ENCODE results near the gene RHEB.

RHEB gene

DNA sequence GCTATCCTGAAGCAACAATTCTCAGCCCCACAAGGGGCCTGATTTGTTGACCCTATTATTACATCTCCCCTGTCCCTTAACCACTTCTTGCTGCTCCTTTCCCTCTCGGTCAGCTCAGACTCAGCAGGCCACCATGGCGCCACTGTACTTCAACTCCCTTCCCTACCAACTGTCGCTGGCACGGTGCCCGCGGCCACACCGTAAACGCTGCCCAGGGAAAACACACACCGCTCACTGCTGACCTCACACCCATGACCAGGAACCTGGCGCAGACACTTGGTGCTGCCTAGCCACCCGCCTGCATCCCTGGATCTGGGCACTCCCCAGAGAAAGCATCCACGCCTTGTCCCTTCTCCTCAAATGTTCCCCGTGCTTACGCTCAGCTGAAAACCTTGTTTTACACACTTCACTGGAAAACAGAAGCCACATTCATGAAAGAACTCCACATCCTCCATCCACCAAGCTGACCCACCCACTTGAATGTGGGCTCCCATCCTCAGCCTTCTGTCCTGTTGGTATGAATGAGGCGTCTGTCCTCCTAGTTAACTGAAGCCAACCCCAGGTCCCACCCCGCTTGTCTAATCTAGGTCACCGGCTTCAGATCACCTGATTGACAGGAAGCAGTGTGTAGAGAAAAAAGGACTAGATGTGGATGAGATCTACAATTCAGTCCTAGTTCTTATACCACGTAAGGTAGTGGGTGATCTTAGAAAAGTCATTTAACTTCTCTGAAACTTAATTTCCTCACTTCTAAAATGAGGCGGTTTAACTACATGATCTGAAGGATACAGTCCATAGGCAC lies 51.3 kb downstream of the RHEB start:
- DNase-seq, result no peak

DNA sequence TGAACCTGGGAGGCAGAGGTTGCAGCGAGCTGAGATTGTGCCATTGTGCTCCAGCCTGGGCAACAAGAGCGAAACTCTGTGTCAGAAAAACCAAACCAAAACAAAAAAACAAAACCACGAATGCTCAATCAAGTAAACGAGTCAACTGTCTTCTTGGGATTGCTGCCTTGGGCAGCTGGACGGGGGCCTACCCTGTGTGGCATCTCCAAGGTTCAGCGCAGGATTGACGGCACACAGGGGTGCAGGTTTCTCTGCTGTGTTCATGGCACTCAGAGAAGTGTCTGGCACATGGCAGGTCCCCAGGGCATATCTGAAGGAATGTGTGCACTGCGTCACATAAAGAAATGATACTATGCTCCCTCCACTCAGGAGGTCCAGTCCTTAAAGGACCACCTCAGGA lies 54.5 kb downstream of the RHEB start:
- DNase-seq, result no peak

DNA sequence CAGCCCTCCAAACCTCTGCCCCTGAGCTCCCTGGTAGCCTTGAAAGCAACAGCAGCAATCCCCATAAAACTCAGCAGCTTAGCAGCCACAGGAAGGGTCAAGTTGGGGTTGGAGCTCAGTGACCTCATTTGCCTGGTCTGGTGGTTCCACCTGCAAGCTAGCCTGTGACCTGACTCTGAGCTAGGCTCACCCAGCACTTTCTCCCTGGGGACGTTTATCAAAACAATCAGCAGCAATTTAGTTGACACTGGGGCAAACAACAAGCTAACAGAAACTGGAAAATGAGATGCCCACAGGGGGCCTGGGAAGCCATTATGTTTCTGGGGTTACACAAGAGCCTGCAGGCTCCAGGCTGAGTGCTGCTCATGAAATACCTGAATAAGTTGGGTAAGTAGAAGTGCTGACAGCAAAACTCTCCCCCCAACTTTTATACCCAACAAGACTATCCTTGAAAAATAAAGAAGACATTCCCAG lies 57.4 kb downstream of the RHEB start:
- DNase-seq, result no peak

DNA sequence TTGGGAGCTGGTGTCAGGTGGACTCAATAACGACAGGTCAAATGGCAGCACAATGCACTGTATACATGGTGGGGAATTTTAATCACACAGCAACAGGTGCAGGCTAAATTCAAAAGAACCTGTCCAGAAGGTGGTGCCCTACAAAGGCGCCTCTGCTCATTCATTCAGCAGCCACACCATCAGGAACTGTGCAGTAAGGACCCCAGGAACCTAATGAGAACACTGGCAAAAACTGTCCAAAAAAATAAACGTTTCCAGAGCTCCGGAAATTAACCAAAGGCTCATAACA lies 57.8 kb downstream of the RHEB start:
- DNase-seq, result no peak

DNA sequence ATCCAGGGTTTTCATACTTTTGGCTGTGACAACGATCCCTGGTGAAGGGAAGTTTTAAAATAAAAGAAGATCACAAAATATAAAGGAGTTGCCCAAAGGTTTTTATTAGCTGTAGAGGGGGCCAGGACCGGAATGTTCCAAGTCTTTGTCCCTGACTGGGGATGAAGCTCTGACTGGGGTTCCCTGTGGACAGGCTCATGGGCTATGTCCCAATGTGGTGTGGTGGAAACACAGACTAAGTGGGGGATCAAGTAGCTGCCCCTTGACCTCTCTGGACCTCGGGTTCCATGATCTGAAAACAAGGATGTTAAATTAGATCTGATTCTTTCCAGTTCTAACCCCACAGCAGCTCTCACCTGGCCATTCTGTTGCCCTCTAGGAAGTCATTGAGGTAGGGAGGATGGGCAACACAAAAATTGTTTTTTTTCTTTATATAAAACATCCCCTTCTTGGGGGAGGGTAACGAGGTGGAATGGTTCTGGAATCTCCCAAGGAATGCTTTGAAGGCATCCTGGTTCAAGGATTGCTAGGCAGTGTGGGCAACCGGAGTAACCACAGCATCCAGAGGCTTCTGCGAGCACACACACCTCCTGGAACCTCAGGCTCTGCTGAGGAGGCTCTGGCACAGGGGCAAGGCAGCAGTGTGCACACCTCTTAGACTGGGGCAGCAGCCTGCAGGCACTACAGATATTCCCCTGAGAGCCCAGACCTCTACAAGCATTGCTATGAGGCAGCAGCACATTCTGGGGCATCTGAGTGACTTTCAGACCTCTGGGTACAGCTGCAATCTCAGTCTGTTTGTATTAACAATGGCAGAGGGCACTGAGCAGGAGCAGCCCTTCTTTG lies 58.4 kb downstream of the RHEB start:
- no peak for DNase-seq

DNA sequence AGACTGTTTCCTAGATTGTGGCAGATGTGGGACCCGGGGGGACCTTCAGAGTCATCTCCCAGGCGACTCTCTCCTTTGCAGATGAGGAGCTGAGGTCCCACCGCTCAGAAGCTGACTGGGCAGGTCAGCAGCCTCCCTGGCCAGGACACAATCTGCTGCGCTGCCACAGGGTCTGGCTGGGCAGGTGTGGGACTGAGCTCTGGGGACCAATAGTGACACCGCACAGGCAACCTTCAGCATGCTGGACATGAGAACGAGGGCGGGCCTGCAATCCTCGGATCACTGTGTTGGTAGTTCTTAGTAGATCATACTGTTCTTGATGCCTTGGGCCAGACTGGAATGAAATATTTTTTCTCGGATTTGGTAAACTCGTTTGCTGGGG lies 59.2 kb downstream of the RHEB start:
- DNase-seq, result no peak

DNA sequence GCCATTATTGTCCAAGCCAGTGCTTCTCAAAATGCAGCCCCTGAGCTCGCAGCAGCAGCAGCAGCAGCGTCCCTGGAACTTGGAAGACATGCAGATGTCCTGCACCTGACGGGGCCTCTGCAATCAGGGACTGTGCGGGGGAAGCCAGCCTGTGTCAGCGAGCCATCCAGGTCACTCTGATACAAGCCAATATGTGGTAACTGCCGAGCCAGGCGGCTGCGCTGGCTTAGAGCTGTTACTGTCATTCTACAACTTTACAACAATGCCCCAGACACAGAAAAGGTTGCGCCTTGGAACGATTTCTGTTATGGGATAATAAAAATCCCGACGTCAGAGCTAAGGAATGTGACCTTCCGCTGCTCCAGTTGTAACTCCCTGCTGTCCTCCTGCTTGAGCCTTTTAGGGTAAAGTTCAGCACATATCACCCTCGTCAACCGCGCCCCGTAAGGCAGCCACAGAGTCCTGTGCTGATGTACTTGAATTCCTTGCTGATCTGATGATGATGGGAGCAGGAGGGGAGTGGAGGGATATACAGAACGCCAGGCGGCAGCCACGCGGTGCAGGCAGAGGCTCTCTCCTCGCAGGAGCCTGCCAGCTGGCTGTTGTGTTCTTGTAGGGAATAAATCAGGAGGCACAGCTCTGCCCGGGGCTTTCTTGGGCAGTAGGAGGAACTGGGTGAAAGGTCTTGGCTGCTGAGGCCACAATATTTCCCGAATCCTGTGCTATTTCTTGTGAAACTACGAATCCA lies 59.8 kb downstream of the RHEB start:
- no peak for DNase-seq

DNA sequence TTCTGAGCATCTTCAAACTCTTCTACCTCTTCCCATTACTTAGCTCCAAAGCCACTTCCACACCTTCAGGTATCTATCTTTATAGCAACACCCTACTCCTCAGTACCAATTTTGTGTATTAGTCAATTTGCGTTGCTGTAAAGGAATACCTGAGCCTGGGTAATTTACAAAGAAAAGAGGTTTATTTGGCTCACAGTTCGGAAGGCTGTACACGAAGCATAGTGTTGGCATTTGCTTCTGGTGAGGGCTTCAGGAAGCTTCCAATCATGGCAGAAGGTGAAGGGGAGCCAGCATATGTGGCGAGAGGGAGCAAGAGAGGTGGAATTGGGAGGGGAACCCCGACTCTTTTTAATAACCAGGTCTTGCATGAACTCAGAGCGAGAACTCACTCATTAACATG lies 62.2 kb downstream of the RHEB start:
- DNase-seq, result no peak

DNA sequence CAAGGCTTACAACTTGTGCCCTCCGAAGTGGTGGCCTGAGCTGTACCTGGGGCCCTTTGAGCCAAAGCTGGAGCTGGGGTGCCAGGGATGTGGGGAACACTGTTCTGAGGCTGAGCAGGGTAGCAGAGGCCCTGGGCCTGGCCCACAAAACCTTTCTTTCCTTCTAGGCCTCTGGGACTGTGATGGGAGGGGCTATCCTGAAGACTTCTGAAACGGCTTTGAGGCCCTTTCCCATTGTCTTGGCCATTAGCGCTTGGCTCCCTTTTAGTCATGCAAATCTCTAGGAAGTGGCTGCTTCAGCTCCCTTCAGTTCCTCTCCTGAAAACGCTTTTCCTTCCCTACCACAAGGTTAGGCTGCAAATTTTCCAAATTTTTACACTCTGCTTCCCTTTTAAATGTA lies 62.9 kb downstream of the RHEB start:
- DNase-seq, result no peak

DNA sequence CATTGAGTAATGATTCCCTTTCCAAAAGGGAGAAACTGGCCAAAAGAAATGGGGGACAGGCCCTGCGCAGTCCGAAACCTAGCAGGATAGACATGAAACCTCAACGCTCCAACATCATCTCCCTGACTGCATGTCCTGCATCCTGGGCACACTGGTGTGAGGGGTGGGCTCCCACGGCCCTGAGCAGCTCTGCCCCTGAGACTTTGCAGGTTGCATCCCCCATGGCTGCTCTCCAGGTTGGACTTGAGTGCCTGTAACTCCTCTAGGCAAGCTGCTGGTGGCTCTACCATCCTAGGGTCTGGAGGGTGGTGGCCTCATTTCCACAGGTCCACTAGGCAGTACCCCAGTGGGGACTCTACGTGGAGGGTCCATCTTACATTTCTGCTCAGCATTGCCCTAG lies 63.4 kb downstream of the RHEB start:
- no peak for DNase-seq

DNA sequence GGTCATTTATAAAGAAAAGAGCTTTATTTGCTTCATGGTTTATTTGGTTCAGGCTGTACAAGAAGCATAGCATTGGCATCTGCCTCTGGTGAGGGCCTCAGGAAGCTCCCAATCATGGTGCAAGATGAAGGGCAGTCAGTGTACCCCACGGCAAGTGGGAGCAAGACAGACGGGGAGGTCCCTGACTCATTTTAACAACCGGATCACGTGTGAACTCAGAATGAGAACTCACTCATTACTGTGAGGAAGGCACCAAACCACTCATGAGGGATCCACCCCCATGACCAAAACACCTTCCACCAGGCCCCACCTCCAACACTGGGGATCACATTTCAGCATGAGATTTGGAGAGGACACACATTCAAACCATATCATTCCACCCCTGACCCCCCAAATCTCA lies 64.0 kb downstream of the RHEB start:
- no peak for DNase-seq

DNA sequence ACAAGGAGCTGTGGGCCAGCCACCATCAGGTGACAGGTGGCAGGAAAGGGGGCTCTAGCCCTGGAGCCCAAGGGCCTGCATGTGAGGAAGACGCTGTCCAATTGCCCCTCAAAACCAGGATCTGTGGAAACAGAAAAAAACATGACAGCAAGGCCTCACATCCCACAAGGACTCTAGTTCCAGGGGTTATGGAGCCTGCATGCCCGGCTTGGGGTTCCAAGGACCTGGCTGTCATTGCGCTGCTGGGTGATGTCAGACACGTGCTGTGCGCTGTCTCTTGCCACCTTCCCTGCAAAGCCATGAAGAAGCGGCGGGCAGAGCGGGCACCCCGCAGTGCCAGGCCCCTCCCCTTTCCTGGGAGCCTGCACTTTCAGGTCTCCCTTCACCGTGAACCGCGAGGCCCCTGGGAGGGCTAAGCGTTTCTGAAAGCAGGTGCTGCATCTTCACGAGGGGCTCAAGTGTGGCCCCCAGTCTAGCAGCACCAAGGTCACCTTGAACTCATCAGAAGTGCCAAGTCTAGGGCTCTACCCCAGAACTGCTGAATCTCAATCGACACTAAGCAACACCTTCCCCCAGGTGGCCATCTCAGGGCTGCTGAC lies 64.7 kb downstream of the RHEB start:
- no peak for DNase-seq

DNA sequence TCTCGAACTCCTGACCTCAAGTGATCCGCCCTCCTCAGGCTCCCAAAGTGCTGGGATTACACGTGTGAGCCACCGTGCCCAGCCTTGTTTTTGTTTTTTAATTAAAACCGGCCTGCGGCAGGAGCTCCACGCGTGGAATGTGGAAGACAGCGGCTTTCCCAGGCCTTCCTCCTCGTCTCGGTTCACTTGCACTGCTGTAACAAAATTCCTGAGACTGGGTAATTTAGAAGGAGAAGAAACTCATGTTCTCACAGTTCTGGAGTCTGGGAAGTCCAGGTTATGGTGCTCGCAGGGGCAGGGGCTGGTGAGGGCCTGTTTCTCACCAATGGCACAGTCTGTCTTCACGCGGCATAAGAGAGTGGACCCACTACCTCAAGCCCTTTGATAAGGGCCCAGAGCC lies 65.4 kb downstream of the RHEB start:
- no peak for DNase-seq

DNA sequence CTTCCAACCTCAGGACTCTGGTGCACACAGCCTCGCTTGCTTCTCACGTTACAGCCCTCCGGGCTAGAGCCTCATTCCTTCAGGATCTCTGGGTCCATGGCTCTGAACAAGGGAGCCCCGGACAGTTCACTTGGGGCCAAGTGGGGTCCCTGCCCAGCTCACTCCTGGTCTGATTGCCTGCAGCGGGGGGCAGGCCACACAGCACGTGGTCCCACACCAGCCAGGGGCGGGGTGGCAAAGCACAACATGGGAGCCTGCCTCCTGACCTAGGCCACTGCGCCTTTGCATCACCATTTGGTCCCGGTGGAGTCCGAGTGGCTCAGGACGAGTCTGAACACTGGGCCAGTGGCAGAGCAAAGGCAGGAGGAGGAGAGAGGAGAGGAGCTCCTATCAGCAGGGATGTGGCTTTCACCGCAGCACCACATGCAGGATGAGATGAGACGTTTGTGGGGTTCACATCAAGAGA lies 66.3 kb downstream of the RHEB start:
- DNase-seq, result no peak

DNA sequence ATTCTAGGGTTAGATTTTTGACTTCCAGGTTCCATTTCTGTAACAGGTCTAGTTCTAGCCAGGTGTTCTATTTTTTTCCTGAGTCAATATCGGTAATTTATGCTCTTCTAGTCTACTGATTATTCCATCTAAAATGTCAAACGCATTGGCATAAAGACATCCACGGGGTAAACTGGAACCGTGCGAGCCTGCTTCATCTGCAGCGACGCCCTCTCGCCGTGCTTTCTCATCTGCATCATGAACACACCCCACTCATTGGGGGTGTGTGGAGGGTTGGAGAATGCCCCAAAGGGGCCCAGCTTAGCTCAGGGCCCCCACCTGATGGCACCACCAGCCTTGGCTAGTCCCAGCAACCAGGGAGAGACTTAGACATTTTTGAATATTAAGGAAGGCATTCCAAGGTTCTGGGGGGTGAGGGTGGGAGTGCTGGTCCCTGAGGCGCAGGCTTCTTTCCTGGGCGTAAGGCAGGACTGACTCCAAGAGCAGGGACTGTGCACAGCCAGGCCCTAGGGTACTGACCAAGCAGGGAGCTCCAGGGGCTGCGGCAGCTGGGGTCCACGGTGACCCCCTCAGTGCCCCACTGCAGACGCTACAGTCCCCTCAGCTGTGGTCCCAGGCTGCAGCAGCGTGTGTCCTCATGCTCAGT lies 66.9 kb downstream of the RHEB start:
- no peak for DNase-seq

DNA sequence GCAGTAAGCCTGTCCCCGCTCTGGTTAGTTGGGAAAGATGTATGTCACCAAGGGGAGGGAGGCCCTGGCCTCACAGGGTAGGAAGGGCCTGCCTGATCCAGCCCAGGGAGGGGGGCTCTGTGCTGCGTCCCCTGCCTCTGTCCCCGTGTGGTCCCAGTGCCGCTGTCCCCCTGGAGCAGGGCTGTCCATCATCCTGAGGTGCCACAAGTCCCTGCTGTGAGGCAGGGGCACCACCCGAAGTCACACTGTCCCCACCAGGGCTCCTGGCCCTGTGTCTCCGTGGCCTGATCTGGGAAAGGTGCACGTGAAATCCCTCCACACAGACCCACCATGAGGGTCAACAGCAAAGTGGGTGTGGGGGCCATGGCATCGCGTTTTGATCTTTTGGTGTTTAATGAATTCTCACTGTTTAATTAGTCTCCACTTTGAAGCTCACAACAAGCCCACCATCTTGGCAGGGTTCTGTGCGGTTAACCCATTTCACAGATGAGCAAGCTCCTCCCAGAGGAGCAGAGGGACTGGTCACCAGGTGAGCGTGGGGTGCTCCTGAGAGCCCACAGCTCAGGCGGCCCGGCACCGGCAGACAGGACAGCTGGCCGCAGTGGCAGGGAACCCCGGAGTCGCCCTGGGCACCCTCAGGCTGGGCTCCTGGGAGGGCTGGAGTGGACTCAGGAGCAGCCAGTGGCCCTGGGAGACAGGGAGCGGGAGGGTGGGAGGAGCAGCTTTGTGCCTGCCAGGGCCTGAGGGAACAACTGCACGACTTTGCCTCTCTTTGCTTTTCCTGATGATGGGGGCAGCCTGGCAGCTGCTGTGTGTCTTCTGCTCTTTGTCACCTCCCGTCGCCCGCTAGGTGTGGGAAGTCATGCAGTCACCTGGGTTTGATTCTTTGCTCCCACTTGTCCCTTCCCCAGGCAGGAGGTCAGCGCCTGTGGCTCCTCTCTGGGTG lies 67.8 kb downstream of the RHEB start:
- DNase-seq, result no peak

DNA sequence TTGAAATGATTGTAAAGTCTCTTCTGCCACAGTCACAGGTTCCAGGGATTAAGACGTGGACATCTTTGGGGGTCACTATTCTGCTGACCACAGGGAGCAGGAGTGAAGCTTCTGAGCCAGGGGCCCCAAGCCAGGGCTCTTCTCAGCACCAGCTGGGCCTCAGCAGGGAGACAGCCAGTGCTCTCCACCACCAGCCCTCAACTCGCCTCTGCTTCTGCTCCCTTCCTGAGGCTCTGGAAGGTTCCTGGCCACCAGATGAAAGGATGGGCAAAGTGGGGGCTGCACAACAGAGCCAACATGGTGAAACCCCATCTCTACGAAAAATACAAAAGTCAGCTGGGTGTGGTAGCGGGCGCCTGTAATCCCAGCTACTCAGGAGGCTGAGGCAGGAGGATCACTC lies 68.5 kb downstream of the RHEB start:
- DNase-seq, result no peak

DNA sequence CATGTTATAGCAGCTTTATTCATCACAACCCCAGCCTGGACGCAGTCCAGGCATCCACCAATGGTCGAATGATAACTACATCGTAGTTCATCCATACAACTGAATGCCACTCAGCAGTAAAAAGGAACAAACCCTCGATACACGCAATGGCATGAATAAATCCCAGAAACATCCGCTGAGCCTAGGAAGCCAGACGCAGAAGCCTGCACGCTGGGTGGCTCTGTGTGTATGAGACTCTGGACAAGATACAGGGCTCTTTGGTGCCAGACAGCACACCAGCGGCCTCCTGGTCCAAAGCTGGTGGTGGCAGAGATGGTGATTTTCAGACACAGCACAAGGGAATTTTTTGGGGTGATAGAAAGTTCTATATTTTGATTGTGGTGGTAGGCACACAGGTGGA lies 69.7 kb downstream of the RHEB start:
- no peak for DNase-seq

DNA sequence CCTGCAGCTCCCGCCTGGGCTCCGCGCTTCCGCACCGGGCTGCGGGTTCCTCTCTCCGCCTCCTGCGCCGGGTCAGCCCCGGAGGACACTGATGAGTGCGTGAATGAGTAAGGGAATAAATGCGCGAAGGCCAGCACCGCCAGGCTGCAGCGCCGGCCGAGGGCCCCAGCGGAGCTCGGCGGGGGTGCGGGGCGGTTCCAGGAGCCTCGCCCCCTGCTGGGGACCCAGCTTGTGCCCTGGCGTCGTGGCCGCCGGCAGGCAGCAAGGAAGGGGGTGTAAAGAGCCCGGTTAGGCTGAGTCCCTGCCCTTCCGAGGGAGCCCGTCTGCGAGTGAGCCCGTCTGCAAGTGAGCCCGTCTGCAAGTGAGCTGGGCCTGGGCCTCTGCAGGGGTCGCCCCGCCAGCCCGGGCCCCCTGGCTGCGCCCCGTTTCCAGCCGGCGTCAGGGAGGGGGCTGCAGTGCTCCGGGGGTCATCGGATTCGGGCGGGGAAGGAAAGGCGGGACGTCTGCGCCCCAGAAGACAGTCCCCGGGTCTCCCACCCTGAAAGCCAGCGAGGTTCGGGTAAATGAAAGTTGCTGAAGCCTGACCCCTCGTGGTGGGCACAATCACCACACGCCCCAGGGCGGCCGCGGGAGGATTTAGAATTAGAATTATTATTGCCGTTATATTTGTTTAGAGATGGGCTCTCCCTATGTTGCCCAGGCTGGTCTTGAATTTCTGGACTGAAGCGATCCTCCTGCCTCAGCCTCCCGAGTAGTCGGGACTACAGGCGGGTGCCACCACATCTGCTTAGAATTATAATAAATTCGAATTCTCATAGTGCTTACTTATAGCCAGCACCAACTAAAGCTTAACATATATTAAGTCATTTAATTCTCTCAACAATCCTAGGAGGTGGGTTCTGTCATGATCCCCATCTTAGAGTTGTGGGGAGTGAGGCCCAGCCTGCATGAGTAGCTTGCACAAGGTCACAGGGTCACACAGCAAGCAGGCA lies 71.1 kb downstream of the RHEB start:
- no peak for DNase-seq

DNA sequence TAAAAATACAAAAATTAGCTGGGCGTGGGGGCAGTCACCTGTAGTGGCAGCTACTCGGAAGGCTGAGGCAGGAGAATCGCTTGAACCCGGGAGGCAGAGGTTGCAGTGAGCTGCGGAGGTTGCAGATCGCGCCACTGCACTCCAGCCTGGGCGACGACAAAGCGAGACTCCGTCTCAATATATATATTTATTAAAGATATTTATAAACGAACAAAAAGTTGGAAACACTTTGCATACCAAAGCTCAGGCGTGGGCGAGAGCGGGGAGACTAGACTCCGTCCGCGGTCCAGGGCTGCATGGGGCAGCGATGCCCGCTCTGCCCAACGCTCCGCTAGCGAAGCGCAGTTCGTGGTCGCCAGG lies 71.8 kb downstream of the RHEB start:
- DNase-seq, result no peak

All from NCI-H187 treated with DMSO at 0.1 percent for 48 hours (cell line).